ENCODE data around the gene LRP3. TPM values are rescaled to one million over a fixed set of nuclear protein-coding genes. Genes with fewer than 3 reads are reported as not detected.

The LRP3 gene
- total and polyA plus RNA-seq, 2 of the 13 experiments (the other 11 are each of a cell fraction or from before 2014, with no cell fraction given): 17.6 to 51.6 TPM

- H3K27ac ChIP-seq (ENCODE audit: extremely low read length, insufficient read depth, low read length): no peak within 1 kb of the TSS
- WGBS (ENCODE audit: low lambda C conversion rate): 85% methylated on average over 41 of the region's 62 CpGs
These were observed 31.4 kb downstream of the LRP3 start, which contains the start of gene SLC7A10 for GRCh38 chr19:33225458-33225926. Gene SLC7A10 (minus strand): TSS chr19:33225850. CDS start chr19:33225703, 147 bp downstream.

DNA sequence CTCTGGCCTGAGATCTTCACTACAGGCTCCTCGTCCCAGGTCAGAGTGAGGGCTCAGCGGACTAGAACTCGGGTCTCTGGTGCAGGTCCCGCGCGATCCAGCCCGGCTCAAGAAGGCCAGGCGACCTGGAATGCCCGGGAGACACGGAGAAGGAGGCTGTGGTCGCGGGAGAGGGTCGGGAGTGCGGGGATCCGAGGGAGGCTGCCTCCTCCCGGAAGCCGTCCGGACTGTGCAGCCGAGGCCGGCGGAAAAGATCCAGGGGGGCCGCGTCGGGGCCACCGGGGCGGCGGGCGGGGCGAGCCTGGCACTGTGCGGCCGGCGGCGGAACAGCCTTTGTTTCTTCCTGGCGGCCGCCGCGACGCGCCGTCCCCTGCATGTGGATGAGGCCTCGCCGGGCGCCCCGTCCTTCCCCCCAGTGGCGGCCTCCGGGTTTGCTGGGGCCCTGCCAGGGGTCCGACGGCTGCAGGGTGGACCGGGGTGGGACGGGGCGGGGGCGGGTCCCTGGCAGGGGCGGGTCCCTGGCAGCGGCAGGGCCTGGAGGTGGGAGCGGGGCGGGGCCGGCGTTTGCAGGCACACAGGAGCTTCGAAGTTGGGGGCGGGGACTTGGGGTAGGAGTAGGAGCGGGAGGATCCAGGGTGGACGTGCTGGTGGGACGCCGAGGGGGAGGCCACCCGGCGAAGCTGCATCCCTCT lies 32.6 kb downstream of the LRP3 start:
- ATAC-seq (0 out of 3 replicates have a peak, but pooled peaks have one; percentile 9), DNase-seq (ENCODE audit: low spot score) (no peak), FAIRE-seq (no peak)
- H3K4me3 ChIP-seq (replicated peaks in 1 of 3; ENCODE audit: insufficient read depth in 1 of 3, low read depth in 2 of 3, low read length in 3 of 3): no peak overlapping the region
- H3K27ac ChIP-seq (ENCODE audit: extremely low read length, insufficient read depth, low read length): no peak overlapping the region
- H3K79me2 ChIP-seq (ENCODE audit: insufficient read depth, low read length): no peaks in the 10 kb centered on the region
- ChIA-PET CTCF (ENCODE audit: low intra/inter-chr PET ratio, low total read pairs) (no interaction called here), POLR2A (no interaction called here)
- intact Hi-C loops (cut with micrococcal nuclease; ENCODE audit: unreplicated experiment) (no loop called here), in situ Hi-C loops (cut with HindIII; ENCODE audit: extremely low pct_ligation_motif_present, low pct_unique_long_range_greater_than_20kb) (no loop called here)
- 0 out of 2 replicates have a peak, but pooled peaks have one; percentile 9 for TF ChIP-seq ZFX (CRISPR knock-in tag; IDR thresholded peaks at IDR 0.05; ENCODE audit: low read depth)
- no peak for TF ChIP-seq ZNF329 (CRISPR knock-in tag; IDR thresholded peaks at IDR 0.05; ENCODE audit: low read depth)
- no peaks in the 10 kb centered on the region for H4K20me1 ChIP-seq (ENCODE audit: insufficient read depth, low read length)
- no peak overlapping the region for H2AFZ ChIP-seq (ENCODE audit: low read length)
- peaks cover 20% of the 10 kb centered on the region for H3K9me3 ChIP-seq (ENCODE audit: low read length)
- peaks cover 2 to 3% of the 10 kb centered on the region in 2 experiments; a peak in 3 of 5 replicates for H3K27me3 ChIP-seq (ENCODE audit: control insufficient read depth in 1 of 2, insufficient read depth in 2 of 2, low read length in 2 of 2)
- H3K36me3 ChIP-seq (replicated peaks in 1 of 2; ENCODE audit: control insufficient read depth in 1 of 2, insufficient read depth in 2 of 2, low read length in 2 of 2): no peaks in the 10 kb centered on the region
- BruUV-seq (replicated peaks): no TSS peak
- no peak overlapping the region; the same call in 1 of the 2 replicates for H3K4me2 ChIP-seq (ENCODE audit: low read depth, low read length)
- WGBS (ENCODE audit: low lambda C conversion rate): 67% methylated on average over 26 of the region's 66 CpGs
- peaks cover 48% of the 10 kb centered on the region for H3K4me1 ChIP-seq (ENCODE audit: insufficient read depth, low read length)
- no peak overlapping the region for H3K9ac ChIP-seq (ENCODE audit: insufficient read depth, low read depth, low read length)

More at GRCh38 chr19:33225458-33225926, 31.4 kb downstream of the LRP3 start, which contains the start of gene SLC7A10:
- H3K4me3 ChIP-seq (replicated peaks in 1 of 3; ENCODE audit: insufficient read depth in 1 of 3, low read depth in 2 of 3, low read length in 3 of 3): peak within 1 kb of the TSS in 1 of 3 experiments; percentile 44; a peak in 1 of 6 replicates
- peaks cover 20% of the 10 kb centered on the region for H3K9me3 ChIP-seq (ENCODE audit: low read length)
- no peak within 1 kb of the TSS for H3K9ac ChIP-seq (ENCODE audit: insufficient read depth, low read depth, low read length)
- H3K4me1 ChIP-seq (ENCODE audit: insufficient read depth, low read length): peaks cover 54% of the 10 kb centered on the region
- no peaks in the 10 kb centered on the region for H3K36me3 ChIP-seq (replicated peaks in 1 of 2; ENCODE audit: control insufficient read depth in 1 of 2, insufficient read depth in 2 of 2, low read length in 2 of 2)
- H4K20me1 ChIP-seq (ENCODE audit: insufficient read depth, low read length): no peaks in the 10 kb centered on the region
- no peak within 1 kb of the TSS for H2AFZ ChIP-seq (ENCODE audit: low read length)
- TF ChIP-seq HOXA3 (CRISPR knock-in tag; IDR thresholded peaks at IDR 0.05) (peak; percentile 13; the same call in 1 of the 2 replicates), PHF21A (CRISPR knock-in tag; IDR thresholded peaks at IDR 0.05) (no peak)
- in situ Hi-C loops (cut with HindIII; ENCODE audit: extremely low pct_ligation_motif_present, low pct_unique_long_range_greater_than_20kb) (no loop called here), intact Hi-C loops (cut with micrococcal nuclease; ENCODE audit: unreplicated experiment) (no loop called here)
- FAIRE-seq (no peak), DNase-seq (ENCODE audit: low spot score) (no peak), ATAC-seq (no peak)
- H3K4me2 ChIP-seq (ENCODE audit: low read depth, low read length): peak within 1 kb of the TSS; percentile 65
- ChIA-PET POLR2A (no interaction called here), CTCF (ENCODE audit: low intra/inter-chr PET ratio, low total read pairs) (no interaction called here)
- no TSS peak for BruUV-seq (replicated peaks)
- H3K27me3 ChIP-seq (ENCODE audit: control insufficient read depth in 1 of 2, insufficient read depth in 2 of 2, low read length in 2 of 2): peaks cover 8 to 14% of the 10 kb centered on the region in 2 experiments; a peak in 4 of 5 replicates
- no peaks in the 10 kb centered on the region for H3K79me2 ChIP-seq (ENCODE audit: insufficient read depth, low read length)
